Endothelial cell of umbilical vein (primary cell): ENCODE data around the gene INPP4B. TPM values are rescaled to one million over a fixed set of nuclear protein-coding genes. Genes with fewer than 3 reads are reported as not detected.

Source experiments
- BruUV-seq: library from RNA; stranded (reverse); fragments of 400-500 nt; replicated peaks from 2 replicates; lab custom pipeline; 2021; lab: Mats Ljungman, UMichigan
- CTCF ChIA-PET: fragments of 300-600, 350-600 bp; sonication (Branson Sonifier 250); formaldehyde crosslinking; loops from one replicate; lab custom pipeline; 2021; ENCODE audit warnings: antibody characterized with exemption, inconsistent platforms; lab: Charles Lee
- POLR2A ChIA-PET: fragments of 300-600, 350-600 bp; sonication (Branson Sonifier 250); formaldehyde crosslinking; loops from one replicate; lab custom pipeline; 2021; ENCODE audit warnings: antibody characterized with exemption, inconsistent platforms; lab: Charles Lee
- DNase-seq: peaks from one replicate; pipeline ENCODE4 v3.0.0-alpha.2; 2011; ENCODE audit warnings: low read depth, low spot score
- FAIRE-seq: peaks from 2 replicates; lab custom pipeline; 2011; peaks lifted over from hg19 to GRCh38; lab: Jason Lieb, UNC
- H2AFZ ChIP-seq: 2 replicates; pipeline ENCODE4 v1.6.0; 2012; ENCODE audit warnings: low read depth, low read length, control low read depth, inconsistent platforms
- H3K27ac ChIP-seq: 2 replicates; pipeline ENCODE4 v1.5.1; 2011; ENCODE audit warnings: low read depth, mild to moderate bottlenecking, control low read depth, low read length, moderate library complexity; ENCODE audit not compliant: insufficient read depth
- H3K27me3 ChIP-seq, 2 experiments: 2 replicates each; pipeline versions ENCODE4 v1.6.0 to v1.6.1; 2011; ENCODE audit warnings: low read length in 2 of 2, mixed read lengths in 1 of 2; ENCODE audit not compliant: control insufficient read depth in 2 of 2, insufficient read depth in 2 of 2
- H3K36me3 ChIP-seq, 2 experiments: 2 replicates in 1 of 2; 3 replicates in 1 of 2; pipeline ENCODE4 v1.5.1; 2011; ENCODE audit warnings: low read length in 2 of 2, mild to moderate bottlenecking in 1 of 2, moderate library complexity in 1 of 2; ENCODE audit not compliant: control insufficient read depth in 2 of 2, insufficient read depth in 2 of 2; ENCODE audit errors: extremely low read depth in 1 of 2
- H3K4me1 ChIP-seq: 3 replicates; pipeline ENCODE4 v1.5.1; 2011; ENCODE audit warnings: mild to moderate bottlenecking, low read length; ENCODE audit not compliant: control insufficient read depth, insufficient read depth; ENCODE audit errors: extremely low read depth
- H3K4me2 ChIP-seq: 2 replicates; pipeline ENCODE4 v1.6.1; 2011; ENCODE audit warnings: low read length, control low read depth, mixed read lengths; ENCODE audit not compliant: insufficient read depth
- H3K4me3 ChIP-seq, 3 experiments: fragments of 200-600 bp in 1 of 3; sonication (generic), shearing (Covaris generic) in 1 of 3; replicated peaks in 1 of 3; 2 replicates each; pipeline ENCODE4 v1.5.1; 2011 to 2016; ENCODE audit warnings: control low read depth in 3 of 3, low read length in 3 of 3, mild to moderate bottlenecking in 2 of 3, inconsistent platforms in 1 of 3, low read depth in 1 of 3, moderate library complexity in 1 of 3; ENCODE audit not compliant: insufficient read depth in 1 of 3
- H3K79me2 ChIP-seq: 2 replicates; pipeline ENCODE4 v1.6.0; 2012; ENCODE audit warnings: low read length, inconsistent platforms; ENCODE audit not compliant: control insufficient read depth, insufficient read depth
- H3K9ac ChIP-seq: replicated peaks from 2 replicates; pipeline ENCODE3; 2011; ENCODE audit warnings: low read length, control low read depth; ENCODE audit not compliant: insufficient read depth; ENCODE audit errors: extremely low read depth
- H3K9me1 ChIP-seq: replicated peaks from 3 replicates; pipeline ENCODE4 v1.6.0; 2011; ENCODE audit warnings: mild to moderate bottlenecking, low read length; ENCODE audit not compliant: control insufficient read depth, insufficient read depth; ENCODE audit errors: extremely low read depth
- H3K9me3 ChIP-seq: replicated peaks from 2 replicates; pipeline ENCODE4 v1.5.1; 2012; ENCODE audit warnings: low read length, inconsistent platforms; ENCODE audit not compliant: control insufficient read depth, insufficient read depth
- H4K20me1 ChIP-seq: replicated peaks from 2 replicates; pipeline ENCODE3; 2011; ENCODE audit warnings: mild to moderate bottlenecking, low read length; ENCODE audit not compliant: control insufficient read depth, insufficient read depth; ENCODE audit errors: extremely low read depth
- CTCF ChIP-seq, 2 donors: IDR thresholded peaks; 1 replicate in 1 of 2; 2 replicates in 1 of 2; pipeline ENCODE4 v1.5.1; 2011; ENCODE audit warnings: low read length in 2 of 2, mild to moderate bottlenecking in 2 of 2, moderate library complexity in 2 of 2, control low read depth in 1 of 2, inconsistent platforms in 1 of 2, low read depth in 1 of 2; ENCODE audit not compliant: insufficient read depth in 1 of 2; ENCODE audit errors: extremely low read depth in 1 of 2
- EZH2 ChIP-seq: IDR thresholded peaks from 2 replicates; pipeline ENCODE4 v1.6.1; 2012; ENCODE audit warnings: borderline replicate concordance, low read depth, mild to moderate bottlenecking, moderate library complexity, low read length, inconsistent platforms; ENCODE audit not compliant: severe bottlenecking
- FOS ChIP-seq: IDR thresholded peaks from 2 replicates; pipeline ENCODE4 v1.6.1; 2011; ENCODE audit warnings: mild to moderate bottlenecking, low read length, moderate library complexity, borderline replicate concordance; ENCODE audit not compliant: insufficient read depth
- GATA2 ChIP-seq: IDR thresholded peaks from 2 replicates; pipeline ENCODE4 v1.7.0; 2011; ENCODE audit warnings: low read depth, mild to moderate bottlenecking, moderate library complexity, mixed read lengths, low read length; ENCODE audit not compliant: insufficient read length, insufficient read depth
- JUN ChIP-seq: IDR thresholded peaks from 2 replicates; pipeline ENCODE4 v1.6.1; 2011; ENCODE audit warnings: borderline replicate concordance, low read depth; ENCODE audit not compliant: insufficient read length, insufficient read depth
- POLR2A ChIP-seq: IDR thresholded peaks from 2 replicates; pipeline ENCODE4 v1.6.1; 2012; ENCODE audit warnings: low read depth, mild to moderate bottlenecking, control low read depth, low read length
- POLR2AphosphoS5 ChIP-seq: IDR thresholded peaks from 2 replicates; pipeline ENCODE4 v1.6.1; 2012; ENCODE audit warnings: low read depth, mild to moderate bottlenecking, control low read depth, low read length, moderate library complexity; ENCODE audit not compliant: insufficient read depth
- dilution Hi-C: fragments of 300-500 bp; cut with MboI; formaldehyde crosslinking; loops from one replicate; pipeline ENCODE4 v1.15.0; 2019; ENCODE audit warnings: low sequenced_read_pairs; ENCODE audit not compliant: extremely low pct_ligation_motif_present
- intact Hi-C: fragments of 100-400 bp; cut with micrococcal nuclease; formaldehyde crosslinking; loops from one replicate; pipeline ENCODE4 v1.10.0; 2022
- polyA plus RNA-seq, 4 experiments: library from polyadenylated mRNA; depleted of rRNA in 3 of 4; stranded (reverse) in 3 of 4; unstranded in 1 of 4; fragments of >200 nt; gene quantifications; 2 replicates each; pipeline versions ENCODE4 v1.2.1 to v1.2.3, GENCODE V29; 2011 to 2012; ENCODE audit warnings: missing spikeins in 1 of 4
- total RNA-seq: library from RNA; stranded (reverse); gene quantifications from 2 replicates; pipeline ENCODE4 v1.2.3, GENCODE V29; 2021

INPP4B gene
- total and polyA plus RNA-seq, 2 donors (not counting 3 experiments of a cell fraction or from before 2014, with no cell fraction given): 0.41 to 3.1 TPM

- intact Hi-C loops: loop anchor here (2.0 to 10.0 kb wide), 5 partner anchors 339 to 1539 kb away; partner anchors contain the start of gene USP38
- BruUV-seq: no TSS peak
- Histone ChIP-seq H4K20me1 (no peaks in the 10 kb centered on the region), H3K9ac (peak overlapping the region; percentile 35), H3K27ac (no peak overlapping the region), H3K4me1 (no peaks in the 10 kb centered on the region), H3K4me2 (peak overlapping the region; percentile 89), H3K36me3 (no peaks in the 10 kb centered on the region), H2AFZ (peak overlapping the region; percentile 89), H3K79me2 (no peaks in the 10 kb centered on the region), H3K9me3 (no peaks in the 10 kb centered on the region), H3K4me3 (peak overlapping the region; percentile 42 to 68 (median 61)), H3K27me3 (peaks cover 14 to 21% of the 10 kb centered on the region in 2 experiments), H3K9me1 (no peaks in the 10 kb centered on the region)
- dilution Hi-C loops: no loop called here
- DNase-seq: peak; percentile 2
- POLR2A ChIA-PET: no interaction called here
- CTCF ChIA-PET: interaction anchor here (1.3 to 1.6 kb wide), 3 partner anchors 19 to 1538 kb away, joined by 3 to 5 read pairs (median 3); no protein-coding TSS in a partner anchor
- no peak for FAIRE-seq
- TF ChIP-seq EZH2 (peak; percentile 21), FOS (no peak)
These were observed 601 bp downstream of the INPP4B start for GRCh38 chr4:142845293-142846107.

GRCh38 chr4:142844782-142845181, 1.3 kb downstream of the INPP4B start:
- TF ChIP-seq EZH2: no peak
- TF ChIP-seq POLR2A: no peak
- TF ChIP-seq GATA2: no peak
- no peak for TF ChIP-seq CTCF (IDR thresholded peaks at IDR 0.05; ENCODE audit: extremely low read depth in 1 of 2, insufficient read depth in 1 of 2, low read depth in 1 of 2, low read length in 2 of 2)
- no peak for TF ChIP-seq POLR2AphosphoS5
- no peak for TF ChIP-seq JUN
- Histone ChIP-seq H4K20me1 (no peaks in the 10 kb centered on the region), H3K4me2 (no peak overlapping the region), H3K4me1 (no peaks in the 10 kb centered on the region), H3K4me3 (no peak overlapping the region), H3K9me1 (no peaks in the 10 kb centered on the region), H3K79me2 (no peaks in the 10 kb centered on the region), H3K36me3 (no peaks in the 10 kb centered on the region), H3K9me3 (no peaks in the 10 kb centered on the region), H3K27ac (no peak overlapping the region), H3K9ac (no peak overlapping the region), H3K27me3 (peaks cover 14 to 21% of the 10 kb centered on the region in 2 experiments), H2AFZ (no peak overlapping the region)
- ChIA-PET POLR2A (no interaction called here), CTCF (interaction anchor here (1.6 kb wide), 1 partner anchor 716 kb away, joined by 5 read pairs; no protein-coding TSS in a partner anchor)
- dilution Hi-C loops (no loop called here), intact Hi-C loops (loop anchor here (5.0 to 10.0 kb wide), 6 partner anchors 122 to 1497 kb away; partner anchors contain the start of gene USP38)
- BruUV-seq: no TSS peak
- FAIRE-seq: no peak
- no peak for DNase-seq
